Liver (tissue), 9 donors: Measurements from ENCODE around the gene TNK1. TPM values are rescaled to one million over a fixed set of nuclear protein-coding genes. Genes with fewer than 3 reads are reported as not detected.
"Not testable (repeated sequence)": the region's sequence is repeated elsewhere in the genome, so short reads cannot be mapped to it uniquely, and the experiment has no call there.

Experiments
- DNase-seq: peaks from one replicate; pipeline ENCODE4 v3.0.0-alpha.2; 2017; ENCODE audit warnings: low spot score
- H3K27ac ChIP-seq, 2 donors: one replicate each; pipeline ENCODE4 v1.7.0; 2013; ENCODE audit warnings: inconsistent platforms in 2 of 2, low read length in 2 of 2, control low read depth in 1 of 2, low read depth in 1 of 2, mild to moderate bottlenecking in 1 of 2
- H3K27me3 ChIP-seq, 4 donors: one replicate each; pipeline versions ENCODE4 v1.6.1 to v1.7.0; 2013; ENCODE audit warnings: low read length in 3 of 4, inconsistent platforms in 1 of 4, mild to moderate bottlenecking in 1 of 4, moderate library complexity in 1 of 4; ENCODE audit not compliant: control insufficient read depth in 4 of 4, insufficient read depth in 4 of 4
- H3K36me3 ChIP-seq, 4 donors: one replicate each; pipeline versions ENCODE4 v1.6.1 to v1.7.0; 2013; ENCODE audit warnings: low read length in 3 of 4, mild to moderate bottlenecking in 3 of 4, low read depth in 1 of 4, moderate library complexity in 1 of 4; ENCODE audit not compliant: control insufficient read depth in 4 of 4, insufficient read depth in 3 of 4
- H3K4me1 ChIP-seq, 4 donors: one replicate each; pipeline versions ENCODE4 v1.6.1 to v1.7.0; 2013; ENCODE audit warnings: low read length in 3 of 4, mild to moderate bottlenecking in 3 of 4, moderate library complexity in 1 of 4; ENCODE audit not compliant: control insufficient read depth in 4 of 4, insufficient read depth in 4 of 4
- H3K4me3 ChIP-seq, 3 donors: one replicate each; pipeline versions ENCODE4 v1.6.1 to v1.7.0; 2013; ENCODE audit warnings: low read length in 3 of 3, control low read depth in 1 of 3, low read depth in 1 of 3, mild to moderate bottlenecking in 1 of 3
- H3K9ac ChIP-seq, 2 donors: one replicate each; pipeline ENCODE4 v1.7.0; 2013; ENCODE audit warnings: low read length in 2 of 2, mild to moderate bottlenecking in 2 of 2, moderate library complexity in 2 of 2, control low read depth in 1 of 2, low read depth in 1 of 2
- H3K9me3 ChIP-seq, 4 donors: one replicate each; pipeline versions ENCODE4 v1.6.1 to v1.7.0; 2013; ENCODE audit warnings: low read length in 3 of 4; ENCODE audit not compliant: control insufficient read depth in 4 of 4
- EGR1 ChIP-seq, 2 donors: IDR thresholded peaks; 2 replicates each; pipeline ENCODE4 v1.6.1; 2016 to 2018; ENCODE audit warnings: antibody characterized with exemption in 2 of 2, low read depth in 2 of 2
- FOXA1 ChIP-seq: IDR thresholded peaks from 2 replicates; pipeline ENCODE4 v1.6.1; 2016; ENCODE audit warnings: antibody characterized with exemption
- FOXA2 ChIP-seq: IDR thresholded peaks from 2 replicates; pipeline ENCODE4 v1.6.1; 2016; ENCODE audit warnings: antibody characterized with exemption
- NR2F2 ChIP-seq: IDR thresholded peaks from 2 replicates; pipeline ENCODE4 v1.6.1; 2016; ENCODE audit warnings: antibody characterized with exemption
- RXRA ChIP-seq, 2 donors: IDR thresholded peaks; 2 replicates each; pipeline ENCODE4 v1.6.1; 2017 to 2018; ENCODE audit warnings: antibody characterized with exemption in 2 of 2, mild to moderate bottlenecking in 1 of 2
- SP1 ChIP-seq: IDR thresholded peaks from 2 replicates; pipeline ENCODE4 v1.6.1; 2018; ENCODE audit warnings: antibody characterized with exemption, mild to moderate bottlenecking
- TAF1 ChIP-seq: conservative IDR thresholded peaks from 2 replicates; pipeline ENCODE4 v1.6.1; 2016; ENCODE audit warnings: antibody characterized with exemption, mild to moderate bottlenecking
- YY1 ChIP-seq: IDR thresholded peaks from 2 replicates; pipeline ENCODE4 v1.6.1; 2016; ENCODE audit warnings: antibody characterized with exemption, mild to moderate bottlenecking
- WGBS: extraction: QIAGEN DNeasy Blood & Tissue Kit; methylation state at CpG from one replicate; pipeline ENCODE4 v1.1.7; 2013; 5-methylcytosine and 5-hydroxymethylcytosine counted together
- polyA plus RNA-seq, 2 donors: library from polyadenylated mRNA; stranded (reverse) in 1 of 2; unstranded in 1 of 2; fragments of 200-250 nt in 1 of 2; fragments of >200 nt in 1 of 2; fragmentation: Nextera tagmentation in 1 of 2; extraction: Ambion mirVana in 1 of 2; gene quantifications; one replicate each; pipeline versions ENCODE4 v1.2.1 to v1.2.3, GENCODE V29; 2013 to 2015
- total RNA-seq, 2 donors: library from RNA; depleted of rRNA; stranded (reverse); fragments of >200 nt; gene quantifications; one replicate each; pipeline ENCODE4 v1.2.3, GENCODE V29; 2014
- TF ChIP-seq, protein P1 (sequence below): IDR thresholded peaks from 2 replicates; pipeline ENCODE4 v1.6.1; 2016; ENCODE audit warnings: antibody characterized with exemption
- TF ChIP-seq, protein P2 (sequence below): IDR thresholded peaks from 2 replicates; pipeline ENCODE4 v1.6.1; 2016; ENCODE audit warnings: antibody characterized with exemption
- TF ChIP-seq, protein P3 (sequence below): fragments of 150-350 bp; IDR thresholded peaks from 2 replicates; pipeline ENCODE4 v1.5.1; 2017; ENCODE audit warnings: improper control_type of control experiment, low read depth, low read length; ENCODE audit not compliant: missing input control
- donor health status: healthy.
- donor health status: healthy.
- donor health status: healthy.
- donor health status: healthy.
- donor health status: healthy.

TNK1 gene
- total and polyA plus RNA-seq, 4 donors: 0.05 to 3.5 (median 2.5) TPM

DNA sequence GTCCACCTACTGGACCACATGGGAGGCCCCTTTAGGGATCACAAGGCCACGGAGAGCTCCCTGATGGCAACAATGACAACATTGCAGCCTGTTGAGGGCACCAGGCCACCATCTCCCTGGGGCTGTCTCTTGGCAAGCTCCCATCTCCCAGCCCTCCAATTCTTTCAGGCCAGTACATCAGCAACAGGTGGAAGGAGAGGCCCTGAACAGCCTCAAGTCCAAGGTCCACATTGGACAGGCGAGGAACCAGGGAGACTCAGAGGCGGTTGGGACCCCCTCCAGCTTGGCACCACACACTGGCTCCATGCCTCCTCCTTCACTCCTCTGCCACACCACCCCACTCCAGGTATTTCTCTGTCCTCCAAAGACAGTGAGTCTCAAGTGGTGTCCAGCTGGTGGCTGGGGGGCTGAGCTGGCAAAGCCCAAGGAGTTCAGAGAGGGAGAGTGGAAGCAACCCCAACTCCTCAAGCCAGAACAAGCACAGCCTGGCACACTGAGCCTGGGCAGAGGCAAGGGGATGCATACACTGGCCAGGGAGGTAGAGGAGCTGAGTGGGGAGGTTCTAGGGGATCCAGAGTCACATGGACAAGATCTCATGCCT, 45.9 kb upstream of the TNK1 start (continued):
- TF ChIP-seq SP1 (no peak), RXRA (IDR thresholded peaks at IDR 0.05) (no peak), FOXA1 (no peak), TAF1 (no peak), EGR1 (IDR thresholded peaks at IDR 0.05; ENCODE audit: low read depth in 2 of 2) (no peak), FOXA2 (no peak), NR2F2 (no peak)
- TF ChIP-seq, protein P1, sequence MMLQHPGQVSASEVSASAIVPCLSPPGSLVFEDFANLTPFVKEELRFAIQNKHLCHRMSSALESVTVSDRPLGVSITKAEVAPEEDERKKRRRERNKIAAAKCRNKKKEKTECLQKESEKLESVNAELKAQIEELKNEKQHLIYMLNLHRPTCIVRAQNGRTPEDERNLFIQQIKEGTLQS: no peak

DNA sequence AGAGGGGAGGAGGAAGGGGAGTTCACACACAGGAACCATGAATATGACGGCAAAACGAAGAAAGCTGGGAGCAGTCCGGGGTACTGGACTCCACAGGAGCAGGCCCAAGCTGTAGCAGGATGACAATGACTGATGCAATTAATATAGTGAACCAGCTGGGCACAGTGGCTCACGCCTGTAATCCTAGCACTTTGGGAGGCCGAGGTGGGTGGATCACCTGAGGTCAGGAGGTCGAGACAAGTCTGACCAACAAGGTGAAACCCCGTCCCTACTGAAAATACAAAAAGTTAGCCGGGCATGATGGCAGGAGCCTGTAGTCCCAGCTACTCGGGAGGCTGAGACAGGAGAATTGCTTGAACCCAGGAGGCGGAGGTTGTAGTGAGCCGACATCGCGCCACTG, 45.1 kb upstream of the TNK1 start:
- not testable (repeated sequence) for H3K4me3 ChIP-seq
- 88% methylated on average over 13 of the region's 13 CpGs for WGBS

DNA sequence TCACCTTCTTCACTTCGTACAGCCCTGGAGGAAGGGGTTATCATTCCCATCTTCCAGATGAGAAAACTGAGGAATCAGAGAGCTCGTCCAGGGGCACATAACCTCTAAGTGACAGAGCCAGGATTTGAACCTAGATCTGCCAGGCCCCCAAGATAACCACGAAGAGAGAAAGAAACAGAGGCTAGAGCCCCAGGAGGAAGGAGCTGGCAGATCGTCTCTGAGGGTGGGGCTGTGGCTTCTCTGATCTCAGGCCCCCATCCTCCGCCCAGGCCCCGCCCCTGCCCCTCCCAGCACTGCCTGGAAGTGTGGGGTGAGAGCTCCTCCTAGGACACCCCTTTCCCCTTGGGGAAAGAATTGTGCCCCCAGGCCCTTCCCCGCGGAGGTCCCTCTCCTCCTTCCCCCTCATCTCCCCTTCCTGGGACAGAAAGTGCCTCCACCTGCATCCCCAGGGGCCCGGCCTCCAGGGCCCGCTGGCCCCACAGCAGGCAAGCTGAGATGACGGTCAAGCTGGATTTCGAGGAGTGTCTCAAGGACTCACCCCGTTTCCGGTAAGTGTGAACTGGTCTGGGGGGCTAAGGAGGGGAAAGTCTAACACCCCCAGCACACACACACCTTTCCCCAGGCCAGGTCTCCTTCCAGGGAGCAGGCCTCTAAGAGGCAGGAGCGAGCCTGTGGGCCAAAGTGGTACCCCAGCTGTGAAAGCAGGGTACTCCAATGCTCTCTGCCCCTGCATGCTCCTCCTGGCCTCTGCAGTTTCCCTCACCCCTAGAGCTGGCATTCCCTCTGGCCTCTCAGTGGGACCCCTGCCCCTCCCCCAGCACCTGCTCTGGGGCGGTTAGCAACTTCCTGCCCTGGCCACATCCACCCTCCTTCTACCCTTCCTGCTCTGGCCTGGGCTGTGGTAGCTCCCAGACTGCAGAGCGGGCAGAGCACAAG, 44.4 kb upstream of the TNK1 start, which contains the start of gene ACAP1:
TSS of gene ACAP1 (plus strand) at position 290 of the 936 bp plus-strand sequence. CDS start at position 496, 206 bp downstream.
- TF ChIP-seq RXRA (IDR thresholded peaks at IDR 0.05) (no peak), NR2F2 (no peak), EGR1 (IDR thresholded peaks at IDR 0.05; ENCODE audit: low read depth in 2 of 2) (no peak), YY1 (no peak)
- TF ChIP-seq, protein P2, sequence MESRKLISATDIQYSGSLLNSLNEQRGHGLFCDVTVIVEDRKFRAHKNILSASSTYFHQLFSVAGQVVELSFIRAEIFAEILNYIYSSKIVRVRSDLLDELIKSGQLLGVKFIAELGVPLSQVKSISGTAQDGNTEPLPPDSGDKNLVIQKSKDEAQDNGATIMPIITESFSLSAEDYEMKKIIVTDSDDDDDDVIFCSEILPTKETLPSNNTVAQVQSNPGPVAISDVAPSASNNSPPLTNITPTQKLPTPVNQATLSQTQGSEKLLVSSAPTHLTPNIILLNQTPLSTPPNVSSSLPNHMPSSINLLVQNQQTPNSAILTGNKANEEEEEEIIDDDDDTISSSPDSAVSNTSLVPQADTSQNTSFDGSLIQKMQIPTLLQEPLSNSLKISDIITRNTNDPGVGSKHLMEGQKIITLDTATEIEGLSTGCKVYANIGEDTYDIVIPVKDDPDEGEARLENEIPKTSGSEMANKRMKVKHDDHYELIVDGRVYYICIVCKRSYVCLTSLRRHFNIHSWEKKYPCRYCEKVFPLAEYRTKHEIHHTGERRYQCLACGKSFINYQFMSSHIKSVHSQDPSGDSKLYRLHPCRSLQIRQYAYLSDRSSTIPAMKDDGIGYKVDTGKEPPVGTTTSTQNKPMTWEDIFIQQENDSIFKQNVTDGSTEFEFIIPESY: no peak
- TF ChIP-seq, protein P1: no peak
- TF ChIP-seq, protein P3, sequence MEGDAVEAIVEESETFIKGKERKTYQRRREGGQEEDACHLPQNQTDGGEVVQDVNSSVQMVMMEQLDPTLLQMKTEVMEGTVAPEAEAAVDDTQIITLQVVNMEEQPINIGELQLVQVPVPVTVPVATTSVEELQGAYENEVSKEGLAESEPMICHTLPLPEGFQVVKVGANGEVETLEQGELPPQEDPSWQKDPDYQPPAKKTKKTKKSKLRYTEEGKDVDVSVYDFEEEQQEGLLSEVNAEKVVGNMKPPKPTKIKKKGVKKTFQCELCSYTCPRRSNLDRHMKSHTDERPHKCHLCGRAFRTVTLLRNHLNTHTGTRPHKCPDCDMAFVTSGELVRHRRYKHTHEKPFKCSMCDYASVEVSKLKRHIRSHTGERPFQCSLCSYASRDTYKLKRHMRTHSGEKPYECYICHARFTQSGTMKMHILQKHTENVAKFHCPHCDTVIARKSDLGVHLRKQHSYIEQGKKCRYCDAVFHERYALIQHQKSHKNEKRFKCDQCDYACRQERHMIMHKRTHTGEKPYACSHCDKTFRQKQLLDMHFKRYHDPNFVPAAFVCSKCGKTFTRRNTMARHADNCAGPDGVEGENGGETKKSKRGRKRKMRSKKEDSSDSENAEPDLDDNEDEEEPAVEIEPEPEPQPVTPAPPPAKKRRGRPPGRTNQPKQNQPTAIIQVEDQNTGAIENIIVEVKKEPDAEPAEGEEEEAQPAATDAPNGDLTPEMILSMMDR: no peak
- Histone ChIP-seq H3K9me3 (no peaks in the 10 kb centered on the region), H3K27ac (peak within 1 kb of the TSS in 1 of 2 donors; percentile 38), H3K4me3 (peak within 1 kb of the TSS in 1 of 3 donors; percentile 28), H3K27me3 (no peaks in the 10 kb centered on the region), H3K9ac (peak within 1 kb of the TSS in 1 of 2 donors; percentile 33), H3K4me1 (no peaks in the 10 kb centered on the region), H3K36me3 (no peaks in the 10 kb centered on the region)
- WGBS: 53% methylated on average over 17 of the region's 17 CpGs
- peak; percentile 80 for DNase-seq

More for the DNA sequence above, 45.1 kb upstream of the TNK1 start:
- not testable (repeated sequence) for H3K27ac ChIP-seq, H3K27me3 ChIP-seq, H3K36me3 ChIP-seq, DNase-seq, H3K4me1 ChIP-seq, H3K9me3 ChIP-seq, H3K9ac ChIP-seq

DNA sequence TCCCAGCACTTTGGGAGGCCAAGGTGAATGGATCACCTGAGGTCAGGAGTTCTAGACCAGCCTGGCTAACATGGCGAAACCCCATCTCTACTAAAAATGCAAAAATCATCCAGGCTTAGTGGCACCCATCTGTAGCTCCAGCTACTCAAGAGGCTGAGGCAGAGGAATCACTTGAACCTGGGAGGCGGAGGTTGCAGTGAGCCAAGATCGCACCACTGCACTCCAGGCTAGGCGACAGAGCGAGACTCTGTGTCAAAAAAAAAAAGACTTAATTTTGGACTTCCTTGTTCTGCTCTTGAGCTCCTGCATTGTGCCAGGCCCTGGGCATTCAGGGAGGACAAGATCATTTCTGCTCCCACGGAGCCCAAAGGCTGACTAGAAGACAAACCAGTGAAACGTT, 43.3 kb upstream of the TNK1 start:
- not testable (repeated sequence) for H3K27ac ChIP-seq, H3K4me1 ChIP-seq, H3K9ac ChIP-seq, H3K36me3 ChIP-seq, H3K4me3 ChIP-seq, H3K27me3 ChIP-seq, DNase-seq, H3K9me3 ChIP-seq
- 70% methylated on average over 7 of the region's 7 CpGs for WGBS
